GM19240 (cell line): ENCODE results near the gene RRP12.
"Not testable (repeated sequence)": the region's sequence is repeated elsewhere in the genome, so short reads cannot be mapped to it uniquely, and the experiment has no call there.

Experiments used
- DNase-seq: peaks from one replicate; pipeline ENCODE4 v3.0.0; 2011; ENCODE audit warnings: low spot score; ENCODE audit not compliant: insufficient read length

Gene RRP12

DNA sequence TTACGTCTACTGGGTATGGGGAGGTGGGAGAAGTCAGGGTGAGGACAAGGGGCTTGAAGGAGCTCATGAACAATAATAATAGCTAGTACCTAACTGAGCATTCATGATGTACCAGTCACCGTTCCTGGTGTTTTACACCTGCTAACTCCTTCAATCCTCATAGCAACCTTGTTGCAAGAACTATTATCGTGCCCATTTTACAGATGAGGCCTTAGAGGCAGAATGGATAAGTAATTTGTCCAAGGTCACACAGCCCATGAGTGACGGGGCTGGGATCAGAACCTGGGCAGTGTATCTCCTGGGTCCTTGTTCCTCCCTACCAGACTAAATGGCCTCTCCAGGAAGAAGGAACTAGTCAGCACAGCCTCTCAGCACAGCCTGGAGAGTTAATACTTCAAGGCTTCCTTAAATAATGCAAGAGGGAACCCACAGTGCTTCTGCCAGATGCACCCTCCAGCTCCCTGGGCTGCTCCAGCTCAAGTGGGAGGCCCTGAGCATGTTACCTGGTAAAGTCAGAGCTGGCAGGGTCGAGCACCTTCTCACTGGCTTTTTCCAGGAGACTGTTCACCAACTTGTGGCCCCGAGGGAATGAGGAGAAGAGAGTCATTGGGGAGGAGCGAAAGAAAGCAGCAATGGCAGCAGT, 28.8 kb downstream of the RRP12 start:
- no peak for DNase-seq

DNA sequence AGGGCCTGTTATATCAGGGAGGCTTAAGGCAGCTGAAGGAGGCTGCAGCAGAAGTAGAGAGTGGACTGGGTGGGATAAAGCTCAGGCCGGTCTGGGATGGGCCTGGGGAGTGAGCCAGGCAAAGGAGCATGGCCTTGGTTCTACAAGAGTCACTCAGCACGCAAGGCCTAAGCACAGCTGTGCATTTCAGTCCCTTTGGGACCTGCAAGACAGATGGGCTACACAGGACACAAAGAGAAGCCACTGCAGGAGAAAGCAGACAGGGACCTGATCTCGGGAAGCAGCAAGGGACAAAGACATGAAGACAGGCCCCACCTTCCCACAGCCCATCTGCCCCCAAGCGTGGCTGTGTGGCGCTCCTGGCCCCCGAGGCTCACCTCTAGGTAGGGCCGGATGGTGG, 29.4 kb downstream of the RRP12 start:
- no peak for DNase-seq

DNA sequence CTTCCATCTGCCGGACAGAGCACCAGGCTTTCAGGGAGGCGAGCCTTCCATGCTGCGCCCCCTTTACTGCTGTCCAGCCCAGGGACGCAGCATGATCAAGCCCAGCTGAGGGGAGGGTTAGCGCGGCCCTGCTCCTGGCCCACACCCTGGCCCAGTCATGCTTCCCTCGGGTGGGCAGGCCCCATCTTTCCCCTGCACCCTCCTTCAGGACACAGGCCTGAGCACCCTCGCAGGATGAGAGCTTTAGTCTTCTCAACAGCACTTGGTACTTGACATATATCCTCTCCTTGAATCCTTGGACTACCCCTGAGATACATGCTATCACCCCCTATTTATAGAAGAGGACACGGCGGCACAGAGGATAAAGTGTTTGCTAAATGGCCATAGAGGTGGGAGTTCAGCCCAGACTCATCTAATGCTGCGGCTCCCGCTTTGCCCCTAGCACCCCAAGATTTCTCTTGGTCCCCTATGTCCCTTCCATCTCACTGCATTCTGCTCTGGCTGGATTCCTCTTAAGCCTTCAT, 34.0 kb downstream of the RRP12 start:
- no peak for DNase-seq

DNA sequence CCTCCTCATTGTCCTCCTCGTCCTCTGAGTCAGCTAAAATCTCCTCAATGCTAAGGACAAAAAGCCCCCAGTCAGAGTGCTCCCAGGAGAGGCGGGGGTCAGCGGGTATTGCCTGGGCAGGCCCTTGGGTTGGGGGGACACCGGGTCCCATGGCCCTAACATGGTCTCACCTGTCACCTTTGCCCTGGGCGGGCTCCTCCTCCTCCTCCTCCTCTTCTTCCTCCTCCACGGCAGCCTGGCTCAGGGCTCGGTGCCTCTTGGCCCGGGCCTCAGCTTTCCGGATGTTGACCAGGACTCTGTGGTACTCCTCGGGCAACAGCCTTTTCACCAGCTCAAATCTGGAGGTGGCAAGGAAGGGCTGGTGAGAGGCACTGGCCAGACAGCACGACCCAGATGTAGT, 34.6 kb downstream of the RRP12 start:
- no peak for DNase-seq

DNA sequence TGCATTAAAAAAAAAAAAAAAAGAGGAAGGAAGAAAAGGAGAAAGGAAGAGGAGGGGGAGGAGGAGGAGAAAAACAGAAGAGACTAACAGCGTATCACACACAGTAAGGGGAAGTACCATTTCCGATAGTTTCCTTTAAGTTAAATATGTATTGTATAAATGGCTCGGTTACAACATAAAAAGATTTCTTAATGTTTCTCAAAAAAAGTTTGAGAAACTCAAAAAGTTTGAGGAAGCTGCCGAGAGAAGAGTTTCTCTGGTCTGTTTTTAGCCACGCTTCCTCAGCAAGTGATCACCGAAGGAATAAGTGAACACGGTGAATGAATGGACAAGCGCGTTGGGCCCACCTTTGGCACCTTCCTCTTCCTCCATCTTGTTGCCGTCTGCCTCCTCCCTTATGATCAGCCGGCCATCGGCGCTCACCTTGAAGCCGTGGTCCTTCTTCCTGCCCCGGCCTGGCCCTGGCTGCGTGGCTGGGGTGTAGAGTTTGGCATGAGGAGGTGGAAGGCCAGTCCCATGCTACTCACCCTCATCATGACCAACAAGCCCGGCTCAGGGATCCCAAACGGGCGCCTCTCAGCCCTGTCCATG, 35.3 kb downstream of the RRP12 start:
- DNase-seq, result no peak

DNA sequence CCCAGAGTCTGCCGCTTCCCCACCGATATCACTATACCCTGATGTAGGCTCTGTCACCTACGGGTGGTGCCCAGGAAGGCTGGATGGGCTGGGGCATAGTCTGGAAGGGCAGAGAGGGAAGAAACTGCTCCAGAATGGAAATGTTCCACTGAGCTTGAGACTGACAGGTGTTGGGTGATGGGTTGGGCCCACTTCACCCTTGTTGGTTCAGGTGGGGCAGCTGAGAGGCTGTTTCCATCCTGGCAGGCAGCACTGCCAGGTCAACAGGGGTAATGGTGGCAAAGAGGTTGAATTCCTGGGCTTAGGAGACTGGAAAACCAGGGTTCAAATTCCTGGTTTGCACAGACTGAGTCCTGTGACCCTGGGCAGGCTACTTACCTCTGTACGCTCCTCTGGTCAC, 38.1 kb downstream of the RRP12 start:
- no peak for DNase-seq

DNA sequence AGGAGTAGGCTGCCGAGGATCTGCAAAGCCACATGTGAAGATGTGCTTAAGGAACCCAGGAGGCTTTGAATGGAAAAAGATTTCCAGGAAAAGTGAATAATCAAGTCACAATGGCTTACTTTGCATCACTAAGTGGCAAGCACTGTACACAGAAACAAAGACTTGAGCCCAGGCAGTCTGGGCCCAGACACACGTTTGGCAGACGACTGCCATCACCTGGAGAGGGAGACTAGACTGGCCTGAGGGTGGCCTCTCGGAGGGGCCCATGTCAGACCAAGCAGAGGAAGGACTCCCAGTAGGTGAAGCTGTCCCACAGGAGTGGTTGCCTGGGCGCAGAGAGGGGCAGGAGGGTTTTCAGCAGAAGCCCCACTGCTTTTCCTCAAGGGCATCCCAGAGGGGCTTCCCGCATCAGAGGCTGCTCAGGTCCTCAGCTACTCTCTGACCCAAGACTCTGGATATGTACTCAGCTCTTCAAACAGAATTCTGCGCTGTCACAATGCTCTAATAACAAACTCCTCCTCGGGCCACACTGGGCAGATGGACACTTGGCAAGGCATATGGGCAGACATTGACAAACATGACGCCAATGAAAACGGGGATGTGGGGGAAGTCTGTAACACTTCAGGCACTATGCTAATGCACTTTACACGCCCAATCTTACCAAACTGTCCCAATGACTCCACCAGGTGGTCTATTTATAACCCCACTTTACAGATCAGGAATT, 38.7 kb downstream of the RRP12 start:
- no peak for DNase-seq

DNA sequence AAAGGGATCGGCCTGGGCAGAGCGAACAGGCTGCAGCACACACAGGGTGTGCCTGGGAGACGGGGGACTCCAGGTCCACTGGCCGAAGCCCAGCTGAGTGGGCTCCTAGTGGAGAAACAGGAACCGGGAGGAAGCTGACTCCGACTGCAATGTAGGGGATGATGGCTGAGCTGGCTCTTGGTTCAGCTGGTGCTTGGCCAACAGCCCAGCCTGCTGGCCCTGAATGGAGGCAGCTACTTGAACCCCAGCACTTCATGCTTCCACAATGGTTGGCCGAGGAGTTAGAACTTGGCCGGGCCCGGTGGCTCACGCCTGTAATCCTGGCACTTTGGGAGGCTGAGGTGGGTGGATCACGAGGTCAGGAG, 39.6 kb downstream of the RRP12 start:
- DNase-seq, result no peak

DNA sequence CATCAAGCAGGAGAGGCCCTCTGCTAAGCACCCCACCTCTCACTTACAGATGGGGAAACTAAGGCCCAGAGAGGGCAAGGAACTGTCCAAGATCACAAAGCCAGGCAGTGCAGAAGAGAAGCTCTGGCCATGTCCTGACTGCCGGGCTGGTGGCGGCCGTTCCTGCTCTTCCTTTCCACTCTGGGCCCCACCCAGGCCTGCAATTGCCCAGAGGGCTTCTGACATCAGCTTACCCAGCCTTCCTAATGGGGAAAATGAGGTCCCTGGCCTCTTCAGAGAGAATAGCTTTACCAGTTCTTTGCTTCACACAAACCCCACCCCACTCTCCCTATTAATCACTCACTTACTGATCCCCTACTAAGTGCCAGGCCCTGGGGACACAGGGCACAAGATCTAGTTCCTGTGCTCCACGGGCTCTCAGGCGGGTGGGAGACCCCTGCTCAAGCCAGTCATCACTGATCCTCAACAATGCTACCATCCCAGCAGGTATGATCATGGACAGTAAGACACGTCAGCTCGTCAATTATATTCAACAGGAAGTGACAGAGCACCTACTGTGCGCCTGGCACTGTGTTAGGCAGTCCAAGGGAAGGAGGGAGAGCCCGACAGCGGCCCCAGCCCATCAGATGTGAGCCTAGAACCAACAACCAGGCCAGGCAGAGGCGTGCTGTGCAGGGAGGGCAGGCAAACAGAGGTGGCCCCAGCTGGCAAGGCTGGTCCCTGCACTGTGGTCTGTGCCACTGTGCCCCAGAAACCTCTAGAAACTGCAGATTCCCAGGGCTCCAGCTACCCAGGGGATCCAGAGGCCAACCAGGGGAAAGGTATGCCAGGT, 40.2 kb downstream of the RRP12 start:
- DNase-seq, result no peak

DNA sequence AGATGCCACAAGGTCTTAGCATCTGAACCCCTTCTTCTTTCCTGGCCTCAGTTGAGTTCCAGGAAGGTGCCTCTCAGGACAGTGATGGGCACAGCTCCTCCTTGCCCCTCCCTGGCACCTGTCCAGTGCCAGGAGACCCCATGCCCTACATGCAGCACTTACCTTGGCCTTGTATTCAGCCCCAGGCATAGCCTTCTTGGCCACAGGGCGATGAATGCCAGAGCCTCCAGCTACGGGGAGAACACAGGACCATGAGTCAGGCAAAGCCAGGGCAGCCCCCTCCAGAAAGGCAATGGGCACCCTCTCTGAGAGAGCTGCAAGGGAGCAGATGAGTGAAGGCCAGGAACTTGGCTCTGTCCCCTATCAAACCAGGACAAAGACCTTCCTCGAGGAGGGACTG, 42.4 kb downstream of the RRP12 start:
- no peak for DNase-seq

DNA sequence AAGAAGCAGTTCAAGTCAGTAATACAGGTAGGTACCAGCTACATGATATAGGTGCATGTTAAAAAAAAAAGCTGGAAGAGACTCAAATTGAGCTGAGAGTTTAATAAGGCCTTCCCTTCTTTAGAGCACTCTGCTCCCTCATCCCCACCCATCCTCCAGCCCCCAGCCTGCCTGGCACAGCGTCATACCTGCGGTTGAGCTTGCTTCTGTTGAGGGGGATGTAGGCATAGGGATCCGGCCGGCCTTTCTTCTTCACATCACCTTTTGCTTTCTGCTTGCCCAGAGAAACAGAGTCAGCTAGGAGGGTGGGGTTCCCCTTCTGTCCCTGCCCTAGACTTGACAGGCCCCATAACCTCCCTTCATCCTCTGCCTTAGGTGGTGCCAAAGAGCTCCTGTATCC, 42.8 kb downstream of the RRP12 start:
- no peak for DNase-seq

DNA sequence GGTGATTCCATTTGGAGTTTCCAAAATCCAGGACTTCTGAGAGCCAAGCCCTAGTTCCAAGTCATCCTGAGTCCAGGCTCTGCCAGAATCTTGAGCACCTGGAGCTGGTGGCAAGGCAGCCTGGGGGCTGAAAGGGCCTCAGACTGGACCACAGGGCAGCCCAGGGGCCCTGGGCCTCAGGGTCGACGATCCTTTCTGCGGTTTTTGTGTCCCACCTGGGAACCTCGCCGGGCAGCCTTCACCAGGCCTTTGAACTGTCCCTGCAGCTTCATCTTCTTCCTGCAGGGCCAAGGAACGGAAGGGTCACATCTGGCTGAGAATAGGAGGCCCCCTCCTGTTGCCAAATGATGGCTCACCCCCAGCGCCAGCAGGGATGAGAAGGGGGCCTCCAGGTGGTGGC, 44.2 kb downstream of the RRP12 start:
- DNase-seq, result no peak

DNA sequence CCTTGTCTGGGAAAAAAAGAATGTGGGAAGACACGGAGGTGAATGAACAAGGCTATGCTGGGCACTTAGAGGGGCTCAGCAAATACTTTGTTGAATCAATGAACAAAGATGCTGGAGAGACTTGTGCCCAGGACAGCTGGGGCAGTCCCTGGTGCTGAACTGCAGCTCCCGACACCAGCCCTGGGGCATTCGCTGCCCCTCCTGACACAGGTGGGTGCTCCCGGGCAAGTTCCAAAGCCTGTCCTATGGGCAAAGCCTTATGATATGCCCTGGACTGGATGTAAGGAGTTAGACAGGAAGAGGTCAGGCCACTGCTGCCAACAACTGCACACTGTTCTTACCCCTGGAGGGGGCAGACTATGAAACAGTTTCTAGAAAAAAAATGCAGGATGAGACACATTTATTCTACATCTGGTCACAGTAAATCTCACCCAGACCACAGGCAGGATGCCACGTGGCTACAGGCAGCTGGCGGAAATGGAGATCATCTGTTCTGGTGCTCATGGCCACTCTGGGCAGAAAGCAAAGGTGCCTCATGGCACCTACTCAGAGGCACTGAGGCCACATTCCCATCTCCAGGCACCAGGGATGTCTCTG, 44.7 kb downstream of the RRP12 start:
- DNase-seq, result no peak

DNA sequence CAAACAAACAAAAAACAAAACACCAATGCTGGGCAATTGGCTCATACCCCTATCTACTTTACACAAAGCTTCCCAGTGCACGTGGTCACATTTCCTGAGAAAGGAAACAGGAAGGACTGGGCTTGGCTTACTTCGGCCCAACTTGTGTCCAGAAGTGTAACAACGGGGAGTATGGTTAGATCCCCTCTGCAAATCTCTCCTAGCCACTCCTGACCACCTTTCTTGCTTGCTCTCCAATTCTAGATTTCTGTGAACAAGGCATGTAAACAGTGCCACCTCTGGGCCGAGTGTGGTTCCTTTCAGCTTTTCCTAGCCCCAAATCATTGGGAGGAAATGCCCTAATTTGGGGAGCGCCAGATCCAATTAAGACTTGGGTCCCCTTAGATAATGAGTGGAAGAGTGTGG, 45.6 kb downstream of the RRP12 start:
- no peak for DNase-seq

DNA sequence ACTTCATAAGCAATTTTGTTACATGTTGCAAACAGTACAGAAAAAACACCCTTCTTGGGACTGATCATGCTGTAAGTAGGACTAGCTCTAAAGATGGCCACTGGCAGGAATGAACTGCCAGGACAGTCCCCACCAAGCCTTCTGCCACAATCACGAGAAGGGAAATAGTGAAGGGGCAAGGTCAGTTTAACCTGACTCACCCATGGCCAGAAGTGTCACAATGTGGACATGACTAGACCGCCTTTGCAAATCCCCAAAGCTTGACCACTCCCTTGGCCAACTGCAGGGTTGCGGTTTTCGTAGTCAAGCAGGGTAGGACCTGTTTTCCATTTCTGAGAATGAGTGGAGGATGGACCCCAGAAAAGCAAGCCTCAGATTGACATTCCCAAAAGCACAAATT, 47.2 kb downstream of the RRP12 start:
- no peak for DNase-seq

DNA sequence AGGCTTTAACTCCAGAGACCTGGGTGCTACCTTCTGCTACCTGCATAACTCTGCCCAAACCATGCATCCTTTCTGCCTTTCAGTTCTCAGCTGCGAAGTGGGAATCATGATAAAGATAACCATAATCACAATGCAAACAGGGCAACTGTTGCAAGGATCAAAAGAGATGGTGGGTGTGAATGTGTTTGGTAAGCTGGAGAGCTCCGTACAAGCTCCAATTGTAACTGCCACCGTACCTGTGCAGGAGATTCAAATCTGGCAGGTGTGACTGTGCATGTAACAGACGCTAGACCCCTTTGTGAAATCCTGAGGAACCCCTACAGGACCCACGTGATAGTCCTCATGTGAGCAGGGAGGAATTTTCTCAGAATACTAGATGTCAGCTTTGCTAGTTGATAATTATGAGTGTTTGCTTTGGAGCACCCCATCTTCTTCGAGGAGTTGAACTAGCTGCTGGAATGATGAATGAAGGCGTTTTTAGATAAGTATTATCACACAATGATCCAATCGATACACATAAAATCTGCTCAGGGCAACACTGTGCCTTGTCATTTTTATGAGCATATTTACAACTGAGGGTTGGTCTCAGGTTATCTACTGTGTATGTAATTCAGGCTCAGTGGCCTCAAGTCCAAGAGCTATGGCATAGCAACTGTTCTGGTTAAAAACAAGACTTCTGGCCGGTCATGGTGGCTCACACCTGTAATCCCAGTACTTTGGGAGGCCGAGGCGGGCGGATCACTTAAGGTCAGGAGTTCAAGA, 51.2 kb downstream of the RRP12 start:
- DNase-seq, result no peak

DNA sequence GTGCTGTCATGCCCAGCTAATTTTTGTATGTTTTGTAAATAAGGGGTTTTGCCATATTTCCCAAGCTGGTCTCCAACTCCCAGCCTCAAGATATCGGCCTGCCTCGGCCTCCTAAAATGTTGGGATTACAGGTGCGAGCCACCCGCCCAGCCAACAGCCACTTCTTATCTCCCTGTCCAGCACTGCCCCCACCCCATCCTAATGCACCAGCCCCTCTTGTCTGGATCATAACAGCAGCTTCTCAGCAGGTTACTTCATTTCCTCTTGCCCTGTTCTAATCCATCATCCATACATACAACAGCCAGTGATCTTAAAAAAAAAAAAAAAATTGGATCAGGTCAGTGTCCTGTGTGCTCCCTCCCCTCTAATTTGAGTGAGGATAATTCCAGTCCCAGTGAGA, 53.8 kb downstream of the RRP12 start:
- no peak for DNase-seq

DNA sequence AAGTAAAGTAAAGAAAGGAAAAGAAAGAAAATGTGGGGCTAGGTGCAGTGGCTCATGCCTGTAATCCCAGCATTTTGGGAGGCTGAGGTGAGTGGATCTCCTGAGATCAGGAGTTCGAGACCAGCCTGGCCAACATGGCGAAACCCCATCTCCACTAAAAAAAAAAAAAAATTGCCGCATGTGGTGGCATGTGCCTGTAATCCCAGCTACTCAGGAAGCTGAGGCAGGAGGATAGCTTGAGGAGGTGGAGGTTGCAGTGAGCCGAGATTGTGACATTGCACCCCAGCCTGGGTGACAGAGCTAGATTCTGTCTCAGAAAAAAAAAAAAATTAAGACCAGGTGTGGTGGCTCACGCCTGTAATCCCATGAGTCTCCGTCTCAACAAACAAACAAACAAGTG, 57.5 kb downstream of the RRP12 start:
- DNase-seq, result not testable (repeated sequence)

DNA sequence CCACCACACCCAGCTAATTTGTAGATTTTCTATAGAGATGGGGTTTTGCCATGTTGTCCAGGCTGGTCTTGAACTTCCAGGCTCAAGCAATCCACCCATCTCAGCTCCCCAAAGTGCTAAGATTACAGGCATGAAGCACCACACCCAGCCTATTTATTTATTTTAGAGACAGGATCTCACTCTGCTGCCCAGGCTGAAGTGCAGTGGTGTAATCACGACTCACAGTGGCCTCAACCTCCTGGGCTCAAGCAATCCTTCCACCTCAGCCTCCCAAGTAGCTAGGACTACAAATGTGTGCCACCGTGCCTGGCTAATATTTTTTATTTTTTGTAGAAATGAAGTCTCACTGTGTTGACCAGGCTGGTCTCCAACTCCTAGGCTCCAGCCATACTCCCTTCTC, 59.7 kb downstream of the RRP12 start:
- DNase-seq, result no peak

DNA sequence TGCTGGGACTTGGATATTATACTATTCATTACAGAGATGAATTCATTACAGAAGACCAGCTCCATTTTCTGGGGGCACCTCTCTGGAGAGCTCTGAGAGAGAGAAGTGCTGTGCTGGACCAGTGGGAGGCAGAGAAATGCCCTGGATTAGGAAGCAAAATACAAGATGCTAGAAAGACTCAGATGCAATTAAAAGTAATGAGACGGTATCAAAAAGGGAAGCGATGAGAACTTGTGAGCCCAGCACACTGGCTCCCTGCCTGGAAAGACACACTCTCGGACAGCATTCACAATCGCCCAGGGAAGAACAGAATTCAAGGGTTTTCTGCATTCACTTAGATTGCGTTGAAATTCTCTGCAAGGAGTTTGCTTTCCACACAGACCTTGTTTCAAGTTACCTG, 63.1 kb downstream of the RRP12 start:
- no peak for DNase-seq
